Prostate gland (tissue), 2 donors: ENCODE results near the gene MYLK.

Source experiments
- CTCF ChIP-seq, 4 experiments: fragments of 200-600 bp in 2 of 4; fragments of 450-650 bp in 2 of 4; sonication (generic) in 2 of 4; IDR thresholded peaks; 1 replicate in 3 of 4; 2 replicates in 1 of 4; pipeline ENCODE4 v1.5.1; 2016 to 2019; ENCODE audit warnings: antibody characterized with exemption in 4 of 4, mild to moderate bottlenecking in 2 of 4, moderate library complexity in 2 of 4
- POLR2A ChIP-seq: fragments of 450-650 bp; IDR thresholded peaks from one replicate; pipeline ENCODE4 v1.6.1; 2016; ENCODE audit warnings: antibody characterized with exemption, mild to moderate bottlenecking
- POLR2AphosphoS5 ChIP-seq: sonication (generic); formaldehyde crosslinking; IDR thresholded peaks from one replicate; pipeline ENCODE4 v1.6.1; 2017; ENCODE audit warnings: antibody characterized with exemption

- TF ChIP-seq CTCF (IDR thresholded peaks at IDR 0.05) (no peak), POLR2AphosphoS5 (peak; percentile 25), POLR2A (peak; percentile 33)
Measured at GRCh38 chr3:123700791-123701722, 183.1 kb downstream of the MYLK start.
